Gastroesophageal sphincter (tissue), 4 donors: ENCODE data around the gene JPH4. TPM values are rescaled to one million over a fixed set of nuclear protein-coding genes. Genes with fewer than 3 reads are reported as not detected.
"Not testable (repeated sequence)": the region's sequence is repeated elsewhere in the genome, so short reads cannot be mapped to it uniquely, and the experiment has no call there.

ENCODE experiments used
- ATAC-seq: fragments of 150-250 bp; one replicate; pipeline ENCODE4 v1.9.1; 2016; ENCODE audit warnings: mild to moderate bottlenecking, moderate library complexity
- H3K27ac ChIP-seq, 4 donors: fragments of 200-600 bp; sonication (generic) in 3 of 4; 1 replicate in 3 of 4; 2 replicates in 1 of 4; pipeline ENCODE4 v1.5.1; 2016 to 2019
- H3K27me3 ChIP-seq: fragments of 200-600 bp; sonication (generic); one replicate; pipeline ENCODE4 v1.5.1; 2019
- H3K36me3 ChIP-seq, 2 donors: fragments of 200-600 bp; sonication (generic); one replicate each; pipeline ENCODE4 v1.5.1; 2019; ENCODE audit warnings: control low read depth in 1 of 2
- H3K4me1 ChIP-seq, 3 donors: fragments of 200-600 bp; sonication (generic); 1 replicate in 2 of 3; 2 replicates in 1 of 3; pipeline ENCODE4 v1.5.1; 2016 to 2019; ENCODE audit warnings: control low read depth in 2 of 3
- H3K4me3 ChIP-seq, 2 donors: fragments of 200-600 bp; sonication (generic); one replicate each; pipeline ENCODE4 v1.5.1; 2019; ENCODE audit warnings: mild to moderate bottlenecking in 1 of 2, moderate library complexity in 1 of 2
- H3K9me3 ChIP-seq, 3 donors: fragments of 200-600 bp; sonication (generic); one replicate each; pipeline ENCODE4 v1.5.1; 2017 to 2019; ENCODE audit warnings: control low read depth in 2 of 3
- CTCF ChIP-seq, 4 experiments: fragments of 200-600 bp in 2 of 4; fragments of 450-650 bp in 2 of 4; sonication (generic) in 1 of 4; IDR thresholded peaks; one replicate each; pipeline ENCODE4 v1.5.1; 2017 to 2019; ENCODE audit warnings: antibody characterized with exemption in 4 of 4, mild to moderate bottlenecking in 2 of 4, moderate library complexity in 2 of 4
- EP300 ChIP-seq: sonication (generic); formaldehyde crosslinking; IDR thresholded peaks from one replicate; pipeline ENCODE4 v1.6.1; 2017; ENCODE audit warnings: antibody characterized with exemption, mild to moderate bottlenecking
- POLR2A ChIP-seq, 2 donors: fragments of 450-650 bp; IDR thresholded peaks; one replicate each; pipeline ENCODE4 v1.6.1; 2017; ENCODE audit warnings: antibody characterized with exemption in 2 of 2, mild to moderate bottlenecking in 2 of 2, moderate library complexity in 1 of 2
- POLR2AphosphoS5 ChIP-seq: sonication (generic); formaldehyde crosslinking; IDR thresholded peaks from one replicate; pipeline ENCODE4 v1.6.1; 2017; ENCODE audit warnings: antibody characterized with exemption
- WGBS, 2 donors: methylation state at CpG; one replicate each; pipeline ENCODE4 v1.1.5; 2018; ENCODE audit warnings: low coverage in 1 of 2; 5-methylcytosine and 5-hydroxymethylcytosine counted together
- total RNA-seq, 4 donors: library from RNA; depleted of rRNA; stranded (reverse); fragments of >200 nt; gene quantifications; one replicate each; pipeline ENCODE4 v1.1.0, GENCODE V29; 2016

JPH4 gene
- total RNA-seq, 4 donors from 2014 or later: 0.78 to 2.7 (median 1.5) TPM

GRCh38 chr14:23600322-23600707 lies 21.7 kb upstream of the JPH4 start:
- Histone ChIP-seq H3K36me3 (no peaks in the 10 kb centered on the region), H3K9me3 (no peaks in the 10 kb centered on the region), H3K27me3 (peaks cover 4% of the 10 kb centered on the region), H3K4me3 (no peak overlapping the region), H3K27ac (no peak overlapping the region), H3K4me1 (no peaks in the 10 kb centered on the region)
- TF ChIP-seq POLR2AphosphoS5 (no peak), CTCF (IDR thresholded peaks at IDR 0.05) (no peak), POLR2A (IDR thresholded peaks at IDR 0.05) (no peak), EP300 (no peak)
- WGBS, 2 donors: 60% methylated on average over 1 to 2 of the region's 2 CpGs
- no peak for ATAC-seq

DNA sequence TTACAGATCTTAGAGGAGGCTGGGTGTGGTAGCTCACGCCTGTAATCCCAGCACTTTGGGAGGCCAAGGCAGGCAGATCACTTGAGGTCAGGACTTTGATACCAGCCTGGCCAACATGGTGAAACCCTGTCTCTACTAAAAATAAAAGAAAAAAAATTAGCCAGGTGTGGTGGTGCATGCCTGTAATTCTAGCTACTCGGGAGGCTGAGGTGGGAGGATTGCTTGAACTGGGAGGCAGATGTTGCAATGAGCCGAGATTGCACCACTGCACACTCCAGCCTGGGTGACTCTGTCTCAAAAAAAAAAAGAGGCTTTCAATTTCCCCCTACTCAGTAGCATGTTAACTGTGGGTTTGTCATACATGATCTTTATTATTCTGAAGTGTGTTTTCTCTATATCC lies 15.6 kb upstream of the JPH4 start:
- H3K4me3 ChIP-seq, H3K9me3 ChIP-seq, H3K27me3 ChIP-seq, H3K36me3 ChIP-seq, H3K4me1 ChIP-seq, ATAC-seq, H3K27ac ChIP-seq: not testable (repeated sequence)
- WGBS, 2 donors: 60 to 81% methylated on average over 2 to 3 of the region's 3 CpGs

DNA sequence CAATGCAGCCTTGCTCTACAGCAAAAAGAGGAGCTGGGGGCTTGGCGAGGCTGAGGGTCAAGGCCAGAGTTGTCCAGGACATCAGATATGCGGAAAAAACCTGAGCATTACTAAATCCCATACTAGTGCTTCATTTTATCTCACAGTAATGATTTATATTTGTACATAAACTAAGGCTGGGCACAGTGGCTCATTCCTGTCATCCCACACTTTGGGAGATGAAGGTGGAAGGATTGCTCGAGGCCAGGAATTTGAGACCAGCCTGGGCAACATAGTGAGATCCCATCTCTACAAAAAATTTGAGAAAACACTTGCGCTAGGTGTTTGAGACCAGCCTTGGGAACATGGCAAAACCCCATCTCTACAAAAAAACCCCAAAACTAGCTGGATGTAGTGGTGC lies 11.6 kb upstream of the JPH4 start:
- H3K9me3 ChIP-seq: no peaks in the 10 kb centered on the region
- peaks cover 23% of the 10 kb centered on the region for H3K27me3 ChIP-seq
- H3K4me3 ChIP-seq: no peak overlapping the region
- WGBS, 2 donors: 93 to 94% methylated on average over 2 to 3 of the region's 4 CpGs
- no peak for ATAC-seq
- no peak for TF ChIP-seq CTCF (IDR thresholded peaks at IDR 0.05)
- TF ChIP-seq POLR2AphosphoS5: no peak
- no peak for TF ChIP-seq EP300
- no peak for TF ChIP-seq POLR2A (IDR thresholded peaks at IDR 0.05)
- peaks cover 0 to 7% (median 0%) of the 10 kb centered on the region in 3 donors for H3K4me1 ChIP-seq
- no peak overlapping the region for H3K27ac ChIP-seq
- no peaks in the 10 kb centered on the region for H3K36me3 ChIP-seq

DNA sequence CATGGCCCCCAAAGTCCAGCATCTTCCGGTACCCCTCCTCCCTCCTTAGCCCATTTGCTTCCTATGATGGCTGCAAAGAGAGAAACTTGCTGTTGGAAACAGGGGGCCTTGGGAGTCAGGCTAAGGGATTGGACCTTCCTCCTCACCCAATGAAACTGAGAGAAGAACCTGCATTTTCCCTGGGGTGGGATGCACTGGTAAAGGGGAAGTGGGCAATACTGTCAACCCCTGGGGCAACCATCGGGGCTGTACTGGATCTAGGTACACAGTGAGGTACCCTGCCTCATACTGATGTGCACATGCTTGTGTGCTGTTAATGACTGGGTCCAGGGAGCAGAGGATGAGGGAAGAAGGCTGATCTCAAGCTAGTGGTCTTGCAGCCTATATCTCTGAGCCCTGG lies 11.0 kb upstream of the JPH4 start:
- H3K27ac ChIP-seq: no peak overlapping the region
- no CpG with 5 or more reads among the region's 2 CpGs for WGBS, 2 donors
- TF ChIP-seq EP300 (no peak), CTCF (IDR thresholded peaks at IDR 0.05) (no peak), POLR2A (IDR thresholded peaks at IDR 0.05) (no peak), POLR2AphosphoS5 (no peak)
- H3K36me3 ChIP-seq: no peaks in the 10 kb centered on the region
- peaks cover 0 to 7% (median 0%) of the 10 kb centered on the region in 3 donors for H3K4me1 ChIP-seq
- peaks cover 27% of the 10 kb centered on the region for H3K27me3 ChIP-seq
- ATAC-seq: no peak
- no peaks in the 10 kb centered on the region for H3K9me3 ChIP-seq
- H3K4me3 ChIP-seq: no peak overlapping the region

DNA sequence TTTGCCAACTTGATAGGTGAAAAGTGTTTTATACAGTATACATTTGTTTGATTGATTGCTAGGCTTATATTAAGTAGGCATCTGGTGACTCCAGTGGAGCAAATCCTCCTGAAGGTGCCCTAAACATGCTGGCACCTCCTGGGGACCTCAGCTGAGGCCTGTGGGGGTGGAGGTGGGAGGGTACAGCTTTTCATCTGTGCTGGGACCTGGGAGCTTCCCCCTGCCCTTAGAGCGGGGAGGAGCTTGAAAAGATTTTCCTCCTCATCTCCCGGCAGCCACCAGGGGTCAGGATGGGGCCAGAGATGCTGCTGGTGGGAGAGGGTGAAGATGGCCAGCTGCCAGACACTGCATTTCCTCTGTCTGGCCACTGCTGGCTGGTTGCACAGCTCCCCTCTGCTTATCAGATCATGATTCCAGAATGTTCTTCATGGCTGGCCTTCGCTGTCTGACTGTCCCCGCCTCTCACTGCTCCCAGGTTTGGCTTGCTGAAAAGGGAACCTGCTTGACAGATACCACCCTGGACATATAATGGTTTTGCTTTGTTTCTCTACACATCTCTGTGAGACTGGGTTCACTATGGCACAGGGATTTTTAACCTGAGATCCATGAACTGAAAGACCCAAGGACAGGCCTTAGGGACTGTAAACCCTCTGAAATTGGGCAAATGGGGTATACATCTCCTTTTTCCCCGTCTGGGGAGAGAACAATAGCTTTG lies 10.5 kb upstream of the JPH4 start:
- 21 to 50% methylated on average over 1 to 2 of the region's 5 CpGs for WGBS, 2 donors

GRCh38 chr14:23584527-23585203 lies 6.1 kb upstream of the JPH4 start:
- H3K9me3 ChIP-seq, ATAC-seq, H3K4me1 ChIP-seq, H3K4me3 ChIP-seq, H3K36me3 ChIP-seq, H3K27ac ChIP-seq: not testable (repeated sequence)
- WGBS, 2 donors: 83% methylated on average over 2 of the region's 26 CpGs; no CpG with 5 or more reads in 1 of the 2 donors
- H3K27me3 ChIP-seq: peaks cover 54% of the 10 kb centered on the region

More for the DNA sequence above, 10.5 kb upstream of the JPH4 start:
- peaks cover 27% of the 10 kb centered on the region for H3K27me3 ChIP-seq
- TF ChIP-seq CTCF (IDR thresholded peaks at IDR 0.05) (peak in 3 of 4 experiments; percentile 28 to 59 (median 53)), POLR2A (IDR thresholded peaks at IDR 0.05) (no peak), POLR2AphosphoS5 (no peak), EP300 (no peak)
- H3K36me3 ChIP-seq: no peaks in the 10 kb centered on the region
- no peaks in the 10 kb centered on the region for H3K9me3 ChIP-seq
- peak; percentile 67 for ATAC-seq
- peaks cover 0 to 7% (median 0%) of the 10 kb centered on the region in 3 donors for H3K4me1 ChIP-seq
- no peak overlapping the region for H3K4me3 ChIP-seq
- no peak overlapping the region for H3K27ac ChIP-seq

DNA sequence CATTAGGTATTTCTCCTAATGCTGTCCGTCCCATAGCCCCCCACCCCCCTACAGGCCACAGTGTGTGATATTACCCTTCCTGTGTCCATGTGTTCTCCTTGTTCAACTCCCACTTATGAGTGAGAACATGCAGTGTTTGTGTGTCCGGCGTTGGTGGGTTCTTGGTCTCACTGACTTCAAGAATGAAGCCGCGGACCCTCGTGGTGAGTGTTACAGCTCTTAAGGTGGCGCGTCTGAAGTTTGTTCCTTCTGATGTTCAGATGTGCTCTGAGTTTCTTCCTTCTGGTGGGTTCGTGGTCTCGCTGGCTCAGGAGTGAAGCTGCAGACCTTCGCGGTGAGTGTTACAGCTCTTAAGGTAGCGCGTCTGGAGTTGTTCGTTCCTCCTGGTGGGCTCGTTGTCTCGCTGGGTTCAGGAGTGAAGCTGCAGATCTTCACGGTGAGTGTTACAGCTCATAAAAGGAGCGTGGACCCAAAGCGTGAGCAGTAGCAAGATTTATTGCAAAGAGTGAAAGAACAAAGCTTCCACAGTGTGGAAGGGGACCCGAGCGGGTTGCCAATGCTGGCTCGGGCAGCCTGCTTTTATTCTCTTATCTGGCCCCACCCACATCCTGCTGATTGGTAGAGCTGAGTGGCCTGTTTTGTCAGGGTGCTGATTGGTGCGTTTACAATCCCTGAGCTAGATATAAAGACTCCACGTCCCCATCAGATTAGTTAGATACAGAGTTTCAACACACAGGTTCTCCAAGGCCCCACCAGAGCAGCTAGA lies 5.4 kb upstream of the JPH4 start:
- H3K4me3 ChIP-seq, H3K9me3 ChIP-seq, H3K27ac ChIP-seq, H3K4me1 ChIP-seq, ATAC-seq, H3K36me3 ChIP-seq: not testable (repeated sequence)
- peaks cover 60% of the 10 kb centered on the region for H3K27me3 ChIP-seq
- WGBS, 2 donors: 66 to 77% methylated on average over 5 to 6 of the region's 25 CpGs
